K562 (cell line): Measurements from ENCODE around the gene RRAD.

Experiments used
- CREB1 ChIP-seq, 2 experiments: sonication (generic) in 1 of 2; formaldehyde crosslinking in 1 of 2; IDR thresholded peaks; 2 replicates each; pipeline versions ENCODE4 v1.6.1 to v1.8.0; 2012 to 2022; ENCODE audit warnings: inconsistent platforms in 1 of 2, mild to moderate bottlenecking in 1 of 2, missing genetic modification reagents in 1 of 2, moderate library complexity in 1 of 2
- CTCF ChIP-seq, 3 experiments: IDR thresholded peaks in 2 of 3; conservative IDR thresholded peaks in 1 of 3; 2 replicates each; pipeline ENCODE4 v1.5.1; 2011 to 2012; ENCODE audit warnings: low read length in 3 of 3, mild to moderate bottlenecking in 3 of 3, control low read depth in 2 of 3, improper control_type of control experiment in 1 of 3, inconsistent platforms in 1 of 3, low read depth in 1 of 3, mixed read lengths in 1 of 3, moderate library complexity in 1 of 3; ENCODE audit not compliant: insufficient read depth in 2 of 3
- NELFE ChIP-seq: IDR thresholded peaks from 2 replicates; pipeline ENCODE4 v1.6.1; 2011; ENCODE audit warnings: mild to moderate bottlenecking; ENCODE audit not compliant: insufficient read depth, insufficient read length
- POLR2A ChIP-seq: fragments of 450-650 bp; conservative IDR thresholded peaks from 2 replicates; pipeline ENCODE4 v1.6.1; 2016
- POLR2AphosphoS5 ChIP-seq: IDR thresholded peaks from 2 replicates; pipeline ENCODE4 v1.6.1; 2011; ENCODE audit warnings: mild to moderate bottlenecking, low read depth, low read length, moderate library complexity; ENCODE audit not compliant: control insufficient read depth, insufficient read depth
- SREBF1 ChIP-seq: fragments of 150-350 bp; IDR thresholded peaks from 2 replicates; pipeline ENCODE4 v1.6.1; 2014; ENCODE audit warnings: antibody characterized with exemption, low read depth, low read length, borderline replicate concordance
- TFAM ChIP-seq: fragments of 250-450 bp; sonication (Bioruptor Pico); conservative IDR thresholded peaks from 2 replicates; pipeline ENCODE4 v1.5.0; 2021; ENCODE audit warnings: mild to moderate bottlenecking, moderate library complexity
- USF1 ChIP-seq: sonication (generic); formaldehyde crosslinking; IDR thresholded peaks from 2 replicates; pipeline ENCODE4 v1.9.0; 2022; ENCODE audit warnings: mild to moderate bottlenecking, missing genetic modification reagents
- ZNF518B ChIP-seq: fragments of 250-450 bp; sonication (Bioruptor Pico); IDR thresholded peaks from 2 replicates; pipeline ENCODE4 v1.5.0; 2021; ENCODE audit warnings: mild to moderate bottlenecking, moderate library complexity

GRCh38 chr16:66881560-66881959, 43.8 kb downstream of the RRAD start:
- TF ChIP-seq CREB1 (IDR thresholded peaks at IDR 0.05) (no peak), CREB1 (CRISPR knock-in tag; IDR thresholded peaks at IDR 0.05) (no peak), POLR2AphosphoS5 (no peak), CTCF (IDR thresholded peaks at IDR 0.05 in 2 of 3, conservative IDR thresholded peaks at IDR 0.05 in 1 of 3; ENCODE audit: insufficient read depth in 2 of 3, low read depth in 1 of 3, low read length in 3 of 3) (no peak), POLR2A (no peak), SREBF1 (no peak), TFAM (CRISPR knock-in tag) (no peak), ZNF518B (CRISPR knock-in tag) (no peak), USF1 (CRISPR knock-in tag) (no peak), NELFE (no peak)
